H54 (cell line): ENCODE results near the gene TBC1D19.

ENCODE experiments used
- DNase-seq: peaks from one replicate; pipeline ENCODE4 v3.0.0; 2011; ENCODE audit warnings: low spot score, mixed read lengths; ENCODE audit not compliant: insufficient read length
- FAIRE-seq: peaks from 3 replicates; lab custom pipeline; 2011; peaks lifted over from hg19 to GRCh38; lab: Jason Lieb, UNC
- POLR2A ChIP-seq: IDR thresholded peaks from 2 replicates; pipeline ENCODE4 v1.6.1; 2011; ENCODE audit warnings: low read depth, mild to moderate bottlenecking, low read length

TBC1D19 gene

GRCh38 chr4:26751004-26751403 is 167.1 kb downstream of the TBC1D19 start:
- TF ChIP-seq POLR2A, result no peak
- DNase-seq (no peak), FAIRE-seq (no peak)

GRCh38 chr4:26751838-26752237 is 168.0 kb downstream of the TBC1D19 start:
- DNase-seq (no peak), FAIRE-seq (no peak)
- TF ChIP-seq POLR2A, result no peak

- DNase-seq (no peak), FAIRE-seq (no peak)
- TF ChIP-seq POLR2A, result no peak
Observed at GRCh38 chr4:26753187-26753586, 169.3 kb downstream of the TBC1D19 start.

- no peak for TF ChIP-seq POLR2A
- no peak for DNase-seq
- no peak for FAIRE-seq
Observed at GRCh38 chr4:26753617-26754016, 169.7 kb downstream of the TBC1D19 start.

GRCh38 chr4:26757751-26758150 is 173.9 kb downstream of the TBC1D19 start:
- no peak for TF ChIP-seq POLR2A
- DNase-seq (no peak), FAIRE-seq (no peak)

- TF ChIP-seq POLR2A, result no peak
- FAIRE-seq, result no peak
- no peak for DNase-seq
Observed at GRCh38 chr4:26758899-26759298, 175.0 kb downstream of the TBC1D19 start.

- TF ChIP-seq POLR2A, result no peak
- DNase-seq (no peak), FAIRE-seq (no peak)
Observed at GRCh38 chr4:26762650-26763049, 178.8 kb downstream of the TBC1D19 start.

GRCh38 chr4:26763063-26763462 is 179.2 kb downstream of the TBC1D19 start:
- FAIRE-seq, result no peak
- TF ChIP-seq POLR2A, result no peak
- DNase-seq, result no peak

GRCh38 chr4:26763648-26764047 is 179.8 kb downstream of the TBC1D19 start:
- TF ChIP-seq POLR2A, result no peak
- DNase-seq (no peak), FAIRE-seq (no peak)

- no peak for TF ChIP-seq POLR2A
- FAIRE-seq (no peak), DNase-seq (no peak)
Observed at GRCh38 chr4:26764231-26764630, 180.3 kb downstream of the TBC1D19 start.

GRCh38 chr4:26765515-26765914 is 181.6 kb downstream of the TBC1D19 start:
- DNase-seq, result no peak
- FAIRE-seq, result no peak

GRCh38 chr4:26766141-26766540 is 182.3 kb downstream of the TBC1D19 start:
- FAIRE-seq (no peak), DNase-seq (no peak)
- TF ChIP-seq POLR2A, result no peak

More at GRCh38 chr4:26765515-26765914, 181.6 kb downstream of the TBC1D19 start:
- no peak for TF ChIP-seq POLR2A

GRCh38 chr4:26772096-26772873 is 188.4 kb downstream of the TBC1D19 start:
- DNase-seq (no peak), FAIRE-seq (no peak)
- TF ChIP-seq POLR2A, result no peak

- no peak for TF ChIP-seq POLR2A
- DNase-seq, result no peak
- no peak for FAIRE-seq
Observed at GRCh38 chr4:26779224-26779623, 195.3 kb downstream of the TBC1D19 start.

GRCh38 chr4:26779674-26780073 is 195.8 kb downstream of the TBC1D19 start:
- DNase-seq (no peak), FAIRE-seq (no peak)
- TF ChIP-seq POLR2A, result no peak
